Smooth muscle cell (in vitro differentiated cells): Measurements from ENCODE around the gene MAGI2. TPM values are rescaled to one million over a fixed set of nuclear protein-coding genes. Genes with fewer than 3 reads are reported as not detected.

Experiments used
- DNase-seq: peaks from one replicate; lab custom pipeline; 2025; ENCODE audit not compliant: unreplicated experiment; lab: John Stamatoyannopoulos, UW
- H2AFZ ChIP-seq: fragments of 200-600 bp; sonication (generic); 2 replicates; pipeline ENCODE4 v1.6.0; 2016; ENCODE audit warnings: antibody characterized with exemption, low read depth, mild to moderate bottlenecking
- H3F3A ChIP-seq: fragments of 200-600 bp; sonication (generic); 2 replicates; pipeline ENCODE4 v1.6.0; 2017; ENCODE audit warnings: antibody characterized with exemption, low read depth
- H3K27ac ChIP-seq: fragments of 200-600 bp; sonication (generic); 2 replicates; pipeline ENCODE4 v1.5.1; 2016; ENCODE audit warnings: low read depth, mild to moderate bottlenecking
- H3K27me3 ChIP-seq: fragments of 200-600 bp; sonication (generic); 2 replicates; pipeline ENCODE4 v1.6.1; 2016; ENCODE audit warnings: low read depth, mild to moderate bottlenecking
- H3K36me3 ChIP-seq: fragments of 200-600 bp; sonication (generic); 2 replicates; pipeline ENCODE4 v1.5.1; 2016; ENCODE audit warnings: low read depth
- H3K4me1 ChIP-seq: fragments of 200-600 bp; sonication (generic); 2 replicates; pipeline ENCODE4 v1.5.1; 2016; ENCODE audit warnings: low read depth
- H3K4me2 ChIP-seq: fragments of 200-600 bp; sonication (generic); 2 replicates; pipeline ENCODE4 v1.6.0; 2016; ENCODE audit warnings: mild to moderate bottlenecking
- H3K4me3 ChIP-seq: fragments of 200-600 bp; sonication (generic); 2 replicates; pipeline ENCODE4 v1.5.1; 2016; ENCODE audit warnings: mild to moderate bottlenecking
- H3K79me2 ChIP-seq: fragments of 200-600 bp; sonication (generic); 2 replicates; pipeline ENCODE4 v1.6.0; 2016; ENCODE audit warnings: low read depth, mild to moderate bottlenecking
- H3K9ac ChIP-seq: fragments of 200-600 bp; sonication (generic); 2 replicates; pipeline ENCODE4 v1.6.0; 2016; ENCODE audit warnings: low read depth
- H3K9me3 ChIP-seq: fragments of 200-600 bp; sonication (generic); replicated peaks from 2 replicates; pipeline ENCODE4 v1.5.1; 2016; ENCODE audit warnings: low read depth
- H4K20me1 ChIP-seq: fragments of 200-600 bp; sonication (generic); 2 replicates; pipeline ENCODE4 v1.6.0; 2016; ENCODE audit warnings: low read depth
- CTCF ChIP-seq: fragments of 200-600 bp; sonication (generic); IDR thresholded peaks from 2 replicates; pipeline ENCODE4 v1.5.1; 2017; ENCODE audit warnings: borderline replicate concordance, mild to moderate bottlenecking, antibody characterized with exemption; ENCODE audit not compliant: insufficient read depth, poor library complexity, severe bottlenecking
- WGBS: methylation state at CpG from one replicate; pipeline ENCODE4 v1.1.7; 2016; ENCODE audit warnings: low lambda C conversion rate; 5-methylcytosine and 5-hydroxymethylcytosine counted together
- polyA plus RNA-seq: library from polyadenylated mRNA; unstranded; fragments of >200 nt; fragmentation: Nextera tagmentation; extraction: Ambion mirVana; gene quantifications from 2 replicates; pipeline ENCODE4 v1.2.1, GENCODE V29; 2016
- total RNA-seq: library from RNA; depleted of rRNA; stranded (reverse); fragments of >200 nt; gene quantifications from 2 replicates; pipeline ENCODE4 v1.2.3, GENCODE V29; 2014

The MAGI2 gene
- total and polyA plus RNA-seq, 2 experiments from 2014 or later, result 3.4 to 10.7 TPM

GRCh38 chr7:79118143-79118542 lies 335.3 kb downstream of the MAGI2 start:
- WGBS, result 67% methylated on average over 1 of the region's 1 CpG
- DNase-seq, result no peak
- H3K9ac ChIP-seq, result no peak overlapping the region

GRCh38 chr7:79096361-79096805 lies 357.1 kb downstream of the MAGI2 start:
- H2AFZ ChIP-seq, result no peak overlapping the region
- no peaks in the 10 kb centered on the region for H3F3A ChIP-seq
- WGBS, result 70% methylated on average over 1 of the region's 1 CpG
- H3K9ac ChIP-seq, result no peak overlapping the region
- no peak overlapping the region for H3K27ac ChIP-seq
- no peak overlapping the region for H3K4me3 ChIP-seq
- H3K4me1 ChIP-seq, result no peaks in the 10 kb centered on the region
- H4K20me1 ChIP-seq, result no peaks in the 10 kb centered on the region
- no peaks in the 10 kb centered on the region for H3K27me3 ChIP-seq
- no peak for DNase-seq
- H3K4me2 ChIP-seq, result no peak overlapping the region
- no peak for TF ChIP-seq CTCF
- H3K36me3 ChIP-seq, result no peaks in the 10 kb centered on the region
- no peaks in the 10 kb centered on the region for H3K9me3 ChIP-seq
- no peaks in the 10 kb centered on the region for H3K79me2 ChIP-seq

More at GRCh38 chr7:79118143-79118542, 335.3 kb downstream of the MAGI2 start:
- no peaks in the 10 kb centered on the region for H4K20me1 ChIP-seq
- H3K9me3 ChIP-seq, result no peaks in the 10 kb centered on the region
- no peaks in the 10 kb centered on the region for H3F3A ChIP-seq
- H3K36me3 ChIP-seq, result no peaks in the 10 kb centered on the region
- no peaks in the 10 kb centered on the region for H3K27me3 ChIP-seq
- no peak overlapping the region for H3K4me2 ChIP-seq
- no peaks in the 10 kb centered on the region for H3K4me1 ChIP-seq
- H3K27ac ChIP-seq, result no peak overlapping the region
- TF ChIP-seq CTCF, result no peak
- H3K79me2 ChIP-seq, result no peaks in the 10 kb centered on the region
- H2AFZ ChIP-seq, result no peak overlapping the region
- H3K4me3 ChIP-seq, result no peak overlapping the region

GRCh38 chr7:79093421-79093820 lies 360.0 kb downstream of the MAGI2 start:
- no peak for DNase-seq

More at GRCh38 chr7:79093421-79093820, 360.0 kb downstream of the MAGI2 start:
- H3K9me3 ChIP-seq, result no peaks in the 10 kb centered on the region
- H3K79me2 ChIP-seq, result no peaks in the 10 kb centered on the region
- H3F3A ChIP-seq, result no peaks in the 10 kb centered on the region
- H3K4me1 ChIP-seq, result no peaks in the 10 kb centered on the region
- no peak overlapping the region for H2AFZ ChIP-seq
- no peak overlapping the region for H3K27ac ChIP-seq
- H3K4me3 ChIP-seq, result no peak overlapping the region
- no peaks in the 10 kb centered on the region for H3K36me3 ChIP-seq
- H3K9ac ChIP-seq, result no peak overlapping the region
- no peaks in the 10 kb centered on the region for H4K20me1 ChIP-seq
- H3K27me3 ChIP-seq, result no peaks in the 10 kb centered on the region
- no peak for TF ChIP-seq CTCF
- no peak overlapping the region for H3K4me2 ChIP-seq
